Coronary artery (tissue), 2 donors: ENCODE data around the gene HTR2C.

Experiments
- DNase-seq: peaks from one replicate; pipeline ENCODE4 v3.0.0-alpha.2; 2017; ENCODE audit warnings: low spot score
- H3K27ac ChIP-seq, 2 donors: fragments of 200-600 bp; sonication (generic); one replicate each; pipeline ENCODE4 v1.5.1; 2016 to 2019
- H3K4me3 ChIP-seq: fragments of 200-600 bp; sonication (generic); 2 replicates; pipeline ENCODE4 v1.5.1; 2016; ENCODE audit warnings: mild to moderate bottlenecking, moderate library complexity
- TF ChIP-seq, protein P1 (sequence below): fragments of 200-600 bp; sonication (generic); IDR thresholded peaks from one replicate; pipeline ENCODE4 v1.5.1; 2019; ENCODE audit warnings: antibody characterized with exemption

The HTR2C gene

DNA sequence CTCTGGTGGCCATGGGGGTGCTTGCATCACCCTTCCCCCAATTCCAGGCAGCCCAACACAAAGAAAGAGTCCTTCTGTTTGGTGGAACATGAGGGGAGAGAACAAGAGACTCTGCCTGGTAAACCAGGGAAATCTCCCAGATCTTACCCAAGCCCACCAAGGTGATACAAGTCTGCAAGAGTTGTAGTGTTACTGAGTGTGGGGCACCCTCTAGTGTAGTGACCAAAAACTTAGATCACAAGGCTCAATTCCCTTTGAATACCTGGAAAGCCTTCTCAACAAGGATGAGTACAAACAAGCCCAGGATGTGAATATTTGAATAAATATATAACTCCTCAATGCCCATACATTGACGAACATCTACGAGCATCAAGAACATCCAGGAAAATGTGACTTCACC, 368.8 kb downstream of the HTR2C start:
- DNase-seq: no peak
- Histone ChIP-seq H3K4me3 (no peak overlapping the region), H3K27ac (no peak overlapping the region)
- TF ChIP-seq, protein P1, sequence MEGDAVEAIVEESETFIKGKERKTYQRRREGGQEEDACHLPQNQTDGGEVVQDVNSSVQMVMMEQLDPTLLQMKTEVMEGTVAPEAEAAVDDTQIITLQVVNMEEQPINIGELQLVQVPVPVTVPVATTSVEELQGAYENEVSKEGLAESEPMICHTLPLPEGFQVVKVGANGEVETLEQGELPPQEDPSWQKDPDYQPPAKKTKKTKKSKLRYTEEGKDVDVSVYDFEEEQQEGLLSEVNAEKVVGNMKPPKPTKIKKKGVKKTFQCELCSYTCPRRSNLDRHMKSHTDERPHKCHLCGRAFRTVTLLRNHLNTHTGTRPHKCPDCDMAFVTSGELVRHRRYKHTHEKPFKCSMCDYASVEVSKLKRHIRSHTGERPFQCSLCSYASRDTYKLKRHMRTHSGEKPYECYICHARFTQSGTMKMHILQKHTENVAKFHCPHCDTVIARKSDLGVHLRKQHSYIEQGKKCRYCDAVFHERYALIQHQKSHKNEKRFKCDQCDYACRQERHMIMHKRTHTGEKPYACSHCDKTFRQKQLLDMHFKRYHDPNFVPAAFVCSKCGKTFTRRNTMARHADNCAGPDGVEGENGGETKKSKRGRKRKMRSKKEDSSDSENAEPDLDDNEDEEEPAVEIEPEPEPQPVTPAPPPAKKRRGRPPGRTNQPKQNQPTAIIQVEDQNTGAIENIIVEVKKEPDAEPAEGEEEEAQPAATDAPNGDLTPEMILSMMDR: no peak
